GM12878 (cell line): Measurements from ENCODE around the gene TMCC3. TPM values are rescaled to one million over a fixed set of nuclear protein-coding genes. Genes with fewer than 3 reads are reported as not detected.
A peak's percentile ranks its signal among the peaks of the same experiment; 100 is the strongest.

Source experiments
- ATAC-seq: fragments of 200-7000 bp; cut with Tn5 transposase; 3 replicates; pipeline ENCODE4 v1.9.1; 2020; ENCODE audit warnings: mild to moderate bottlenecking, moderate library complexity
- BruUV-seq: library from RNA; stranded (reverse); fragments of 400-500 nt; replicated peaks from 2 replicates; lab custom pipeline; 2021; lab: Mats Ljungman, UMichigan
- CTCF ChIA-PET: fragments of 300-600 bp; sonication (Branson Sonifier 250); formaldehyde crosslinking; extraction: SDS; loops from one replicate; lab custom pipeline; 2021; ENCODE audit warnings: inconsistent platforms; lab: Yijun Ruan, JAX
- POLR2A ChIA-PET: fragments of 350-600 bp; formaldehyde crosslinking; extraction: SDS; loops from one replicate; lab custom pipeline; 2021; ENCODE audit warnings: inconsistent platforms; lab: Charles Lee
- RAD21 ChIA-PET: fragments of 300-600 bp; sonication (Branson Sonifier 250); formaldehyde crosslinking; loops from one replicate; lab custom pipeline; 2023; ENCODE audit warnings: antibody characterized with exemption; ENCODE audit not compliant: unreplicated experiment; lab: Charles Lee
- SMC1A ChIA-PET: fragments of 300-600 bp; sonication (Branson Sonifier 250); formaldehyde crosslinking; loops from one replicate; lab custom pipeline; 2023; ENCODE audit not compliant: unreplicated experiment, uncharacterized antibody; lab: Charles Lee
- DNase-seq: peaks from one replicate; pipeline ENCODE4 v3.0.0-alpha.2; 2011; ENCODE audit warnings: low read depth, low spot score
- FAIRE-seq: peaks from 3 replicates; lab custom pipeline; 2011; peaks lifted over from hg19 to GRCh38; lab: Jason Lieb, UNC
- H2AFZ ChIP-seq: 2 replicates; pipeline ENCODE4 v1.6.0; 2011; ENCODE audit warnings: low read depth, low read length, control low read depth; ENCODE audit not compliant: control insufficient read depth
- H3K27ac ChIP-seq: 2 replicates; pipeline ENCODE4 v1.5.1; 2011; ENCODE audit warnings: control low read depth; ENCODE audit not compliant: control insufficient read depth, insufficient read depth
- H3K27me3 ChIP-seq, 2 experiments: replicated peaks in 1 of 2; 2 replicates each; pipeline versions ENCODE4 v1.6.0 to v1.6.1; 2011; ENCODE audit warnings: low read length in 1 of 2; ENCODE audit not compliant: control insufficient read depth in 2 of 2, insufficient read depth in 2 of 2
- H3K36me3 ChIP-seq, 2 experiments: 2 replicates each; pipeline ENCODE4 v1.5.1; 2011; ENCODE audit warnings: low read length in 1 of 2; ENCODE audit not compliant: control insufficient read depth in 2 of 2, insufficient read depth in 2 of 2
- H3K4me1 ChIP-seq: 2 replicates; pipeline ENCODE4 v1.6.1; 2011; ENCODE audit warnings: mild to moderate bottlenecking, low read length, moderate library complexity, mixed read lengths; ENCODE audit not compliant: control insufficient read depth, insufficient read depth
- H3K4me2 ChIP-seq: 2 replicates; pipeline ENCODE4 v1.6.0; 2011; ENCODE audit warnings: control low read depth; ENCODE audit not compliant: control insufficient read depth, insufficient read depth
- H3K4me3 ChIP-seq: fragments of 200-600 bp; sonication (generic); 2 replicates; pipeline ENCODE4 v1.5.1; 2016
- H3K79me2 ChIP-seq: 2 replicates; pipeline ENCODE4 v1.6.0; 2011; ENCODE audit warnings: low read length; ENCODE audit not compliant: control insufficient read depth, insufficient read depth
- H3K9ac ChIP-seq: 2 replicates; pipeline ENCODE4 v1.8.0; 2011; ENCODE audit warnings: low read length, control low read depth, mixed read lengths; ENCODE audit not compliant: control insufficient read depth, insufficient read depth
- H3K9me3 ChIP-seq: replicated peaks from 3 replicates; pipeline ENCODE4 v1.5.1; 2011; ENCODE audit warnings: mild to moderate bottlenecking, low read length; ENCODE audit not compliant: control insufficient read depth, insufficient read depth
- H4K20me1 ChIP-seq: 2 replicates; pipeline ENCODE4 v1.6.0; 2011; ENCODE audit not compliant: control insufficient read depth, insufficient read depth
- ASH2L ChIP-seq: fragments of 300-600, 200-600 bp; sonication (generic); IDR thresholded peaks from 2 replicates; pipeline ENCODE4 v1.6.1; 2017; ENCODE audit warnings: low read depth, mild to moderate bottlenecking, borderline replicate concordance
- CREM ChIP-seq: IDR thresholded peaks from 2 replicates; pipeline ENCODE4 v1.6.1; 2014; ENCODE audit warnings: antibody characterized with exemption, low read depth
- ESRRA ChIP-seq: IDR thresholded peaks from 2 replicates; pipeline ENCODE4 v1.6.1; 2012; ENCODE audit warnings: mild to moderate bottlenecking, low read length, improper control_type of control experiment
- EZH2 ChIP-seq: IDR thresholded peaks from 2 replicates; pipeline ENCODE4 v1.6.1; 2012; ENCODE audit warnings: low read depth, mild to moderate bottlenecking, control low read depth, inconsistent platforms, low read length, borderline replicate concordance; ENCODE audit not compliant: control insufficient read depth
- HDAC6 ChIP-seq: fragments of 200-600 bp; sonication (generic); IDR thresholded peaks from one replicate; pipeline ENCODE4 v1.8.0; 2017; ENCODE audit warnings: antibody characterized with exemption; ENCODE audit not compliant: unreplicated experiment
- HDGF ChIP-seq: fragments of 450-650 bp; IDR thresholded peaks from 2 replicates; pipeline ENCODE4 v1.6.1; 2016; ENCODE audit warnings: antibody characterized with exemption
- KDM1A ChIP-seq: fragments of 200-600 bp; sonication (generic); IDR thresholded peaks from 2 replicates; pipeline ENCODE4 v1.6.1; 2016; ENCODE audit warnings: borderline replicate concordance
- MEF2B ChIP-seq: fragments of 450-650 bp; IDR thresholded peaks from 2 replicates; pipeline ENCODE4 v1.6.1; 2018; ENCODE audit warnings: mild to moderate bottlenecking, moderate library complexity; ENCODE audit not compliant: partially characterized antibody, poor library complexity, severe bottlenecking
- NBN ChIP-seq: fragments of 450-650 bp; IDR thresholded peaks from 2 replicates; pipeline ENCODE4 v1.6.1; 2016
- NRF1 ChIP-seq: conservative IDR thresholded peaks from 2 replicates; pipeline ENCODE4 v1.6.1; 2011; ENCODE audit warnings: mild to moderate bottlenecking, low read depth, low read length, improper control_type of control experiment
- PML ChIP-seq: IDR thresholded peaks from 2 replicates; pipeline ENCODE4 v1.6.1; 2012; ENCODE audit warnings: low read length, inconsistent platforms
- RCOR1 ChIP-seq: conservative IDR thresholded peaks from 2 replicates; pipeline ENCODE4 v1.6.1; 2012; ENCODE audit warnings: low read depth, low read length, improper control_type of control experiment
- SPI1 ChIP-seq: IDR thresholded peaks from 2 replicates; pipeline ENCODE4 v1.6.1; 2011; ENCODE audit warnings: low read depth, mild to moderate bottlenecking, low read length, moderate library complexity, borderline replicate concordance; ENCODE audit not compliant: insufficient read depth
- SREBF1 ChIP-seq: IDR thresholded peaks from 2 replicates; pipeline ENCODE4 v1.6.1; 2012; ENCODE audit warnings: mild to moderate bottlenecking, low read length
- SRF ChIP-seq, 2 experiments: IDR thresholded peaks; 2 replicates each; pipeline ENCODE4 v1.6.1; 2011; ENCODE audit warnings: low read depth in 2 of 2, low read length in 2 of 2, mild to moderate bottlenecking in 1 of 2, moderate library complexity in 1 of 2
- SUPT20H ChIP-seq: IDR thresholded peaks from 2 replicates; pipeline ENCODE4 v1.6.1; 2011; ENCODE audit warnings: low read depth, mild to moderate bottlenecking, low read length, moderate library complexity, borderline replicate concordance; ENCODE audit not compliant: control insufficient read depth
- TCF7 ChIP-seq: IDR thresholded peaks from 2 replicates; pipeline ENCODE4 v1.6.1; 2014; ENCODE audit warnings: antibody characterized with exemption, borderline replicate concordance
- ZNF217 ChIP-seq: fragments of 450-650 bp; IDR thresholded peaks from 2 replicates; pipeline ENCODE4 v1.6.1; 2017; ENCODE audit warnings: antibody characterized with exemption, mild to moderate bottlenecking
- ZSCAN29 ChIP-seq: fragments of 450-650 bp; IDR thresholded peaks from 2 replicates; pipeline ENCODE4 v1.6.1; 2017; ENCODE audit warnings: mild to moderate bottlenecking, moderate library complexity
- WGBS: methylation state at CpG from one replicate; pipeline ENCODE4 v1.1.6; 2016; ENCODE audit warnings: low lambda C conversion rate; ENCODE audit not compliant: insufficient replicate concordance, insufficient coverage; ENCODE audit errors: missing lambda C conversion rate; 5-methylcytosine and 5-hydroxymethylcytosine counted together
- in situ Hi-C: fragments of 300-500 bp; cut with MboI; formaldehyde crosslinking; loops from 9 replicates; pipeline ENCODE4 v1.14.3; 2018; ENCODE audit warnings: mixed read lengths
- intact Hi-C: fragments of 100-400 bp; cut with micrococcal nuclease; formaldehyde crosslinking; loops from one replicate; pipeline ENCODE4 v1.14.2; 2022; ENCODE audit not compliant: unreplicated experiment
- polyA plus RNA-seq, 11 experiments: library from polyadenylated mRNA; depleted of rRNA in 4 of 11; unstranded in 6 of 11; stranded (reverse) in 5 of 11; fragments of >200 nt; fragmentation: Nextera tagmentation in 4 of 11; fragmentation: Illumina TruSeq in 1 of 11; extraction: Ambion mirVana in 4 of 11; extraction: Trizol in 1 of 11; gene quantifications; 1 replicate in 1 of 11; 2 replicates in 10 of 11; pipeline versions ENCODE4 v1.2.1 to v1.2.3, GENCODE V29; 2011 to 2016; ENCODE audit warnings: inconsistent platforms in 2 of 11, missing spikeins in 2 of 11, low read depth in 1 of 11
- total RNA-seq, 4 experiments: library from RNA; depleted of rRNA in 3 of 4; stranded (reverse); fragments of >200 nt in 3 of 4; fragmentation: Illumina TruSeq in 1 of 4; extraction: Trizol in 1 of 4; gene quantifications; 2 replicates each; pipeline versions ENCODE4 v1.2.1 to v1.2.3, GENCODE V29; 2013 to 2021
- TF ChIP-seq, protein P1 (sequence below): fragments of 450-650 bp; IDR thresholded peaks from 2 replicates; pipeline ENCODE4 v1.6.1; 2017; ENCODE audit warnings: low read depth, mild to moderate bottlenecking, moderate library complexity
- TF ChIP-seq, protein P2 (sequence below), 3 experiments: IDR thresholded peaks in 2 of 3; conservative IDR thresholded peaks in 1 of 3; 2 replicates each; pipeline ENCODE4 v1.5.1; 2011; ENCODE audit warnings: low read depth in 3 of 3, low read length in 3 of 3, mild to moderate bottlenecking in 3 of 3, control low read depth in 2 of 3, moderate library complexity in 2 of 3, inconsistent platforms in 1 of 3, mixed read lengths in 1 of 3; ENCODE audit not compliant: control insufficient read depth in 2 of 3, insufficient read depth in 1 of 3; ENCODE audit errors: extremely low read depth in 1 of 3

TMCC3 gene
- total and polyA plus RNA-seq, 10 of the 15 experiments (the other 5 are each of a cell fraction or from before 2014, with no cell fraction given), result 5.8 to 29.8 (median 12.6) TPM

DNA sequence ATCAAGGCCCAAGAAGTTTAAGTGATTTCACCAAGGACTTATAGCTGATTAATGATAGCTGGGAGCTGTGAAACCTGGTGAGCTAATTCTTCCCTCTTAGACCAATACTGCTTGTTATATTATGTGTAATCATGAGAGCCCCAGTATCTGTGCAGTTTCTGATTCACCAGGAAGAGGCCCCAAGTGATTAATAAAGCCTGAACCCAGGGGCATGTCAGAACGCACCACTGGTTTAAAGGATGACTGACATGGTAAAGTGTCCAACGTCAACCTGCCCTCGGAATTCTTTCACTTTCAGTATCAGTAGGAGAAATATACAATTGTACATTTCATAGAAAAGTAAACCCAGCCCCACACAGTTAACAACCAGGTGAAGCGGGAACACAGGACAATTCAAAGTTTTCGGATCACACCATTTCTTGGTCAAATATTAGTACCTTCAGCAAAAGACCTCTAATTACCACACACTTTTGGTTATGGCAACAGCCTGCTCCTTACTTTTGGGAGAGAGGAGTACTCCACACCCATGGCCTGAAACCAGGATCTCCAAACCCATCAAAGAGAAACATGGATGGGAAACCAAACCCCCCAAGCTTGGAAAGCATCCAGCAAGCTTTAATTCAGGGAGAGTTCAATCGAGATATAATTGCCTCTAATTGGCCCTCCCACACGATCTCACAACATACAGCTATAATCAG, 28.5 kb downstream of the TMCC3 start:
- RAD21 ChIA-PET, result interaction anchor here (0.6 to 5.2 kb wide), 23 partner anchors 16 to 418 kb away, joined by 3 to 68 read pairs (median 4); no protein-coding TSS in a partner anchor
- H4K20me1 ChIP-seq, result no peaks in the 10 kb centered on the region
- POLR2A ChIA-PET, result interaction anchor here (0.5 to 2.5 kb wide), 19 partner anchors 8 to 385 kb away, joined by 3 to 13 read pairs (median 3); no protein-coding TSS in a partner anchor
- H2AFZ ChIP-seq, result peak overlapping the region; percentile 73
- H3K9ac ChIP-seq, result peak overlapping the region; percentile 69
- peak overlapping the region; percentile 85 for H3K27ac ChIP-seq
- H3K9me3 ChIP-seq, result peaks cover 2% of the 10 kb centered on the region; the same call in 2 of the 3 replicates
- CTCF ChIA-PET, result interaction anchor here (0.6 to 4.8 kb wide), 19 partner anchors 9 to 382 kb away, joined by 3 to 40 read pairs (median 4); no protein-coding TSS in a partner anchor
- H3K79me2 ChIP-seq, result peaks cover 6% of the 10 kb centered on the region
- H3K4me3 ChIP-seq, result peak overlapping the region; percentile 47; the same call in 1 of the 2 replicates
- BruUV-seq, result no TSS peak
- H3K36me3 ChIP-seq, result no peaks in the 10 kb centered on the region; a peak in 2 of 4 replicates
- peaks cover 16% of the 10 kb centered on the region for H3K4me1 ChIP-seq
- FAIRE-seq (peak; percentile 79), DNase-seq (peak; percentile 87), ATAC-seq (peak; percentile 98)
- no peaks in the 10 kb centered on the region for H3K27me3 ChIP-seq
- WGBS, result 26% methylated on average over 7 of the region's 7 CpGs
- in situ Hi-C loops (no loop called here), intact Hi-C loops (loop anchor here (2.0 to 5.0 kb wide), 6 partner anchors 19 to 210 kb away; no protein-coding TSS in a partner anchor)
- peak overlapping the region; percentile 94 for H3K4me2 ChIP-seq
- SMC1A ChIA-PET, result interaction anchor here (0.8 to 5.2 kb wide), 26 partner anchors 9 to 382 kb away, joined by 3 to 58 read pairs (median 7); partner anchors contain the start of gene NDUFA12
- TF ChIP-seq TCF7 (no peak), NBN (0 out of 2 replicates have a peak, but pooled peaks have one; percentile 59), NRF1 (no peak), SUPT20H (no peak), ZSCAN29 (no peak), MEF2B (peak; percentile 77), CREM (peak; percentile 86; the same call in 1 of the 2 replicates), ZNF217 (no peak), KDM1A (no peak), SPI1 (no peak), SRF (IDR thresholded peaks at IDR 0.05; ENCODE audit: low read depth in 2 of 2, low read length in 2 of 2) (peak in 1 of 2 experiments; percentile 16; a peak in 1 of 4 replicates), EZH2 (no peak), HDGF (no peak), HDAC6 (no peak), PML (no peak), ESRRA (no peak), RCOR1 (no peak), ASH2L (0 out of 2 replicates have a peak, but pooled peaks have one; percentile 45), SREBF1 (no peak)
- TF ChIP-seq, protein P1, sequence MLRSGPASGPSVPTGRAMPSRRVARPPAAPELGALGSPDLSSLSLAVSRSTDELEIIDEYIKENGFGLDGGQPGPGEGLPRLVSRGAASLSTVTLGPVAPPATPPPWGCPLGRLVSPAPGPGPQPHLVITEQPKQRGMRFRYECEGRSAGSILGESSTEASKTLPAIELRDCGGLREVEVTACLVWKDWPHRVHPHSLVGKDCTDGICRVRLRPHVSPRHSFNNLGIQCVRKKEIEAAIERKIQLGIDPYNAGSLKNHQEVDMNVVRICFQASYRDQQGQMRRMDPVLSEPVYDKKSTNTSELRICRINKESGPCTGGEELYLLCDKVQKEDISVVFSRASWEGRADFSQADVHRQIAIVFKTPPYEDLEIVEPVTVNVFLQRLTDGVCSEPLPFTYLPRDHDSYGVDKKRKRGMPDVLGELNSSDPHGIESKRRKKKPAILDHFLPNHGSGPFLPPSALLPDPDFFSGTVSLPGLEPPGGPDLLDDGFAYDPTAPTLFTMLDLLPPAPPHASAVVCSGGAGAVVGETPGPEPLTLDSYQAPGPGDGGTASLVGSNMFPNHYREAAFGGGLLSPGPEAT, result peak; percentile 66; the same call in 1 of the 2 replicates
- TF ChIP-seq, protein P2, sequence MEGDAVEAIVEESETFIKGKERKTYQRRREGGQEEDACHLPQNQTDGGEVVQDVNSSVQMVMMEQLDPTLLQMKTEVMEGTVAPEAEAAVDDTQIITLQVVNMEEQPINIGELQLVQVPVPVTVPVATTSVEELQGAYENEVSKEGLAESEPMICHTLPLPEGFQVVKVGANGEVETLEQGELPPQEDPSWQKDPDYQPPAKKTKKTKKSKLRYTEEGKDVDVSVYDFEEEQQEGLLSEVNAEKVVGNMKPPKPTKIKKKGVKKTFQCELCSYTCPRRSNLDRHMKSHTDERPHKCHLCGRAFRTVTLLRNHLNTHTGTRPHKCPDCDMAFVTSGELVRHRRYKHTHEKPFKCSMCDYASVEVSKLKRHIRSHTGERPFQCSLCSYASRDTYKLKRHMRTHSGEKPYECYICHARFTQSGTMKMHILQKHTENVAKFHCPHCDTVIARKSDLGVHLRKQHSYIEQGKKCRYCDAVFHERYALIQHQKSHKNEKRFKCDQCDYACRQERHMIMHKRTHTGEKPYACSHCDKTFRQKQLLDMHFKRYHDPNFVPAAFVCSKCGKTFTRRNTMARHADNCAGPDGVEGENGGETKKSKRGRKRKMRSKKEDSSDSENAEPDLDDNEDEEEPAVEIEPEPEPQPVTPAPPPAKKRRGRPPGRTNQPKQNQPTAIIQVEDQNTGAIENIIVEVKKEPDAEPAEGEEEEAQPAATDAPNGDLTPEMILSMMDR (IDR thresholded peaks at IDR 0.05 in 2 of 3, conservative IDR thresholded peaks at IDR 0.05 in 1 of 3; ENCODE audit: control insufficient read depth in 2 of 3, extremely low read depth in 1 of 3, insufficient read depth in 1 of 3, low read depth in 3 of 3, low read length in 3 of 3), result no peak
